T-helper 2 cell treated with Interferon-gamma antibody and Interleukin-4, amounts not matched to agents 100 ng/mL and 5 ng/mL, for 36 hours (primary cell): ENCODE results near the gene JAKMIP2. TPM values are rescaled to one million over a fixed set of nuclear protein-coding genes. Genes with fewer than 3 reads are reported as not detected.

Source experiments
- intact Hi-C: fragments of 100-400 bp; cut with micrococcal nuclease; formaldehyde crosslinking; loops from one replicate; pipeline ENCODE4 v1.15.1; 2023
- total RNA-seq: library from RNA; stranded (reverse); gene quantifications from 2 replicates; pipeline ENCODE4 v1.2.3, GENCODE V29; 2022

The JAKMIP2 gene
- total RNA-seq, 1 donor from 2014 or later: 9.5 TPM

DNA sequence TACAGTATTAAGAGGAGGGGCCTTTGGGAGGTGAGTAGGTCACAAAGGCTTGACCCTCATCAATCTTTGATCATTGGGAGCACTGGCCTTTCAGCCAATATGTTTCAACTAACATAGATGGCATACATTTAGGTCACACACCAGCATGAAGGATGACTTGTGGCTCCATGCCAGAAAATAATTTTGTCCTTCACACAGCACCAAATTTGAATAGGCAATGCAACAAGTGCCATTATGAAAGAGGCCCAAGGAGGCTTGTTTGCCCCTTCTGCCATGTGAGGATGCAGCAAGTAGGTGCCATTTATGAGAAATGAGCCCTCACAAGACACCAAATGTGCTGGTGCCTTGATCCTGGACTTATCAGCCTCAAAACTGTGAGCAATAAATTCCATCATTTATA, 81.1 kb downstream of the JAKMIP2 start:
- intact Hi-C loops: loop anchor here (5.0 kb wide), 1 partner anchor 121 kb away; no protein-coding TSS in a partner anchor

DNA sequence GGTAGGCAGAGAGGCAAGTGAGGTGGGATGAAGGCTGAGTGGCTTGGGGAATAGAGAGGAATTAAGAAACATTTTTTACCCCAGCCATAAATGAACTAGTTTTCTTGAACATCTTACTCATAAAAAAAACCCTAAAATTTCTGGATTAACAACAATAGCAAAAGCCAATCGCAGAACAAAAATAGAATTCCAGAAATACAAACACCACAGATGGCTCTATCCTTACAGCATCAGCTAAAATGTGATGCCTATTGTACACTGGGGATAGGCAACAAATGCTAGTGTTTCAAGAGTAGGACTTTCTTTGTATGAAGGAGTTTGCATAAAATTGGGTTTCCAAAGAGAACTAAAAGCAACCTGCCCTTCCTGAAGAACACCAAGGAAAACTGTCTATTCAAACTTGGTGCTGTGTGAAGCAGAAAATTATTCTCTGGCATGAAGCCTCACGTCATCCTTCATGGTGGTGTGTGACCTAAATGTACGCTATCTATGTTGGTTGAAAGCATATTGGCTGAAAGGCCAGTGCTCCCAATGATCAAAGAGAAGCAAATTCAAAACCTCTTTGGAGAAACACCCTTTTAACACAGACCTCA, 82.9 kb downstream of the JAKMIP2 start:
- intact Hi-C loops: loop anchor here (5.0 kb wide), 1 partner anchor 123 kb away; no protein-coding TSS in a partner anchor

- intact Hi-C loops: no loop called here
Observed at GRCh38 chr5:147697380-147697779, 85.1 kb downstream of the JAKMIP2 start.

GRCh38 chr5:147694772-147695171, 87.8 kb downstream of the JAKMIP2 start:
- intact Hi-C loops: no loop called here

GRCh38 chr5:147693233-147693632, 89.3 kb downstream of the JAKMIP2 start:
- intact Hi-C loops: no loop called here

- intact Hi-C loops: no loop called here
Observed at GRCh38 chr5:147691130-147691529, 91.4 kb downstream of the JAKMIP2 start.

GRCh38 chr5:147690595-147690994, 91.9 kb downstream of the JAKMIP2 start:
- intact Hi-C loops: no loop called here

DNA sequence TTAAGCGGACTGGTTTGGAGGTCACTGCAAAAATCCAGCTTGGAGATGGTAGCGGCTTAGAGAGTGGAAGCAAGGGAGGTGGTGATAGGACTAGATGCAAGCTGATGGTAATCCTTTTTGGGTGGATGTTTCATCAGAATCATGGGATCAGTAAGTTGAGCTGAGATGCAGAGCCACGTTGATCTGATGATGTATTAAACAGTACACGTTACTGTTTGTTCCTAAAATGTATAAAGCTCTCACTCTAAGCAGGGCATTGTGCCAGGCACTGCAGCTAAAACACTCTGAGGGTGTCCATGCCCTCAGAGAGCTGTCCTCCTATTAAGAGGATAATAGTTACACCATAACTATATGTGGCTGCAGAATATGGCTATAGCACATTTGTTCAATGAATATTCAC, 93.1 kb downstream of the JAKMIP2 start:
- intact Hi-C loops: no loop called here

DNA sequence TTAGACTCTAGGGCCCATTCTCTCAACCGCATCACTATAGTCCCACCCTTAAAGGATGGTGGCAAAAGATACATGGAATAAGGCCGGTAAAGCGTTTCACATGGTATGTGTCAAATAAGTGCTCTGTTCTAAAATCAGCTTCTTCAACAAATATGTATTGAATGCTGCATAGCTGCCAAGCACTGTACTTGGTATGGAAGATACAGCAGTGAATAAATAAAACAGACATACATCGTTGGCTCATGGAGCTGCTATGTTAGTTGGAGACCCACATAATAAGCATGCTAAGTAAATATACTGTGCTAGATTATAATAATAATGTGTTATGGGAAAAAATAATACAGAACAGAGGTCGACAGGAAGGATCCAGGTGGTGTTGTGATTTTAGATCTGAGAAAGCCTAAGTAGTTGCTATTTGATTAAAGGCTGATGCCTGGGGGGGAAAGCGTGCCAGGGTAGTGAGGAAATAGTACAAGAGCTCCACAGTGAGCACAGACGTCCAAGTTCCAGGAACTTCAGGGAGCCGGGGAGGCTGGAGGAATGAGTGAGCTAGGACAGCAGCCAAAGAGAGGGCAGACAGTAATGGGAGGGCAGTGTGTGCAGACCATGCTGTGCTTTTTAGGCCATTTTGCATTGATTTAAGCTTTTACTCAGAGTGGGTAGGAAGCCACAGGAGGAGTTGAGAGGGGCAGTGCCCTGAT, 93.7 kb downstream of the JAKMIP2 start:
- intact Hi-C loops: no loop called here

- intact Hi-C loops: no loop called here
Observed at GRCh38 chr5:147687118-147687517, 95.4 kb downstream of the JAKMIP2 start.

DNA sequence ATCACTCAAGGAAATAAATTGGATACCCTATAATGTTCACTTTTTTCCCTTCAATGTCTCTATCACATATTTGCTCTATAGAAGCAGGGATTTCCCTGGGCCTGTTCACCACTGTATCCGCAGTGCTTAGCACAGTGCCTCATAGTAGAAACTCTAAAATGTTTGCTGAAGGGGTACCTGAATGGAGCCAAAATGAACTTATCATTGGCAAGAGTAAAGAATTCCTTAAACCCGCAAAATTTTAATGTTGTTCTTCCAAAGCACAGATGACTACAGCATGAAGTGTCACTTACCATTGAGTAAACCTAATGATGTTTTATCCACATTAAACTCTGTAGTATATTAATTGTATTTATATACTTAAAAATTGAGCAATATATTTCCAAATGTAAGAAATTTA, 96.1 kb downstream of the JAKMIP2 start:
- intact Hi-C loops: no loop called here

- intact Hi-C loops: no loop called here
Observed at GRCh38 chr5:147685993-147686392, 96.5 kb downstream of the JAKMIP2 start.

- intact Hi-C loops: no loop called here
Observed at GRCh38 chr5:147675168-147675567, 107.4 kb downstream of the JAKMIP2 start.

GRCh38 chr5:147674411-147674810, 108.1 kb downstream of the JAKMIP2 start:
- intact Hi-C loops: no loop called here

DNA sequence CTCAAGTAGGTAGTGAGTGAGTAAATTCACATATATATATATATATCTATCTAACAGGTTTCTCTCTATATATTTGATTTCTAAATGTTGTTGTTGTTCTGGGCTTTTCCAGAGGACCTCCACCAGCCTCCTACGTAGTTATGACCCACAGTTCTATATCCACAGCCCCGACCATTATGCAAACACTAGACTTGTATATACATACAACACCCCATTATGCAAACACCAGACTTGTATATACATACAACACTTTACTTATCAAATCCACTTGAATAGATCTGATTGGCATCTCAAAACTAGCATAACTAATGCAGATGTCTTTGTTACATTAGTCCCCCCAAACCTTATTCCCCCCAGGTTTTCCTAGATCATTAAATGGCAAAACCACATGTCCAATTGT, 108.7 kb downstream of the JAKMIP2 start:
- intact Hi-C loops: no loop called here

- intact Hi-C loops: no loop called here
Observed at GRCh38 chr5:147673266-147673665, 109.3 kb downstream of the JAKMIP2 start.

- intact Hi-C loops: no loop called here
Observed at GRCh38 chr5:147671365-147671764, 111.2 kb downstream of the JAKMIP2 start.

DNA sequence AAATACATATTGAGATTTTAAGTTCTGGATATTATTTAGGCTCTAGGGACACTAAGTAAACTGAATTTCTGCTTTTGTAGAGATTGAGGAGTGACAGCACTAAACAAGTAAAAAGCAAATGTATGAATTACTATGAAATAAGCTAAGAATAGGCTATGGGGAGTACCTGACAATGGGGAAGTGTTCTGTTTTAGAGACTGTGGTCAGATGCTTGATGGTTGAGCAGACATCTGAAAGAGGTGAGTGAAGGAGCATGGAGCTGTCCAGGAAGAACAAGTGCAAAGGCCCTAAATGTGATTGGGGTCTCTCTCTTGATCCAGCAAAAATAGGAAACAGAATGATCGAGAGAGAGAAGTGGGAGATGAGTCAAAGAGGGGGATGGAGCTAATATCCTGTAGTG, 111.7 kb downstream of the JAKMIP2 start:
- intact Hi-C loops: no loop called here

DNA sequence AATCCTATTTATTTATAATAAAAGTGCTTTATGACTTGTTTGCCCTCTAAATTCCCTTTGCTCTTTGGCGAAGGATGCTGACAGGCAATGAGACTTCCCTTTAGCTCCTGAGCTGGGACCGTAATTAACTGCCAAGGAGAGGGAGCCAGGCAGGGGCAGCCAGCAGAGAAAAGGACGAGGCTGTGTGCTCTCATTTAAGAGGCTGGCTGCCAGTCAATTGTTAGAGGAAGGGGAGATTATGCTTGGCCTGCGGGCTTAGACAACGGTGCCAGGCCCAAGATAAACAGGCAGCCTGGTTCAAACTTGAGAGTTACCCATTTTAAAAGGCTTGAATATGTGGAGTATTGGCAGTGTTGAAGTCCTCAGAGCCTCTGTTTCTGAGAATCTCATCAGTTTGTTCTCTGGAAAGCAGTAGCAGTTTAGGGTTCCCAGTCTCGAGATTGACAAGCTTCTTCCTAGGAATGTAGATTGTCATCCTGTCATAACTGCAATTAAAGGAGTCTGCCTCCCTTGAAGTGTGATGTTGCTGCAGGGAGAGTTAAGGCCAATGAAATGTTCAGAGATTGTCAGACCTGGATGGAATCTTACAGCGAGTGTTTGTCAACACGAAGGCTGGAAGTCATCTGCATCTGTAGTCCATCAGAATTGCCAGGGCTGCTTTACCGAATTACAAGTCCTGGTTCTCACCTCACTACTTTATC, 113.2 kb downstream of the JAKMIP2 start:
- intact Hi-C loops: no loop called here

DNA sequence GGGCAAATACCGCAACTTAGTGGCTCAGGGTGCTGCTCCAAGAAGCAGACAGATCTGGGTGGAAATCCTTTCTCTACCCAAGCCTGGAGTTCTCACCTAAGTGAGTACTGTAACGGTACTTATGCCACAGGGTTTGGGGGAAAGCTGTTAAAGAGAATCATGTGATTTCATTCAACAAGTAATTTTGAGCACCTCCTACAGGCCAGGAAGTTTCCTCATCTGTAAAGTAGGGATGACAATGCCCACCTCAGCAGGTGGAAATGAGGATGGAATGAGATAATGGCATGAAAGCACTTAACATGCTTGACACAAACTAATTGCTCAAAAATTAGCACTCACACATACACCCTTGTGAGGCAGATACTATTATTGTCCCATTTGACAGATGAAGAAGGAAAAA, 114.1 kb downstream of the JAKMIP2 start:
- intact Hi-C loops: no loop called here

DNA sequence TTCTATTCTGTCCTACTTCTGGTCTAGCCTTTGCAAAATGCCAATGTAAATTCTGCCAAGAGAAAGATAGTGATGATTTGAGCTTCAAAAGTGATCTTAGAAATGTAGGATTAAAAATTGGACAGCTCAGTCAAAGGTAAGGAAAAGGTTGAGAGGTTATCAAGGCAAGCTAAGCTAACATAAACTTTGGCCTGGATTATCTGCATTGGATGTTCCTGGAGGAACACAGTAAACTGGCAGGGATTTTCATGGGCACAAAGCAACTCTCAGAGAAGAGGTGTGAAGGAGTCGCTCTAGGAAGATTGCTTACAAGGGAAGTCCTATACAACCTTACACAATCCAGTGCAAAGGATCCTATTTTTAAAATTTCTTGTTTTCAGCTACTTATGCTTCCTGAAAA, 115.2 kb downstream of the JAKMIP2 start:
- intact Hi-C loops: no loop called here

DNA sequence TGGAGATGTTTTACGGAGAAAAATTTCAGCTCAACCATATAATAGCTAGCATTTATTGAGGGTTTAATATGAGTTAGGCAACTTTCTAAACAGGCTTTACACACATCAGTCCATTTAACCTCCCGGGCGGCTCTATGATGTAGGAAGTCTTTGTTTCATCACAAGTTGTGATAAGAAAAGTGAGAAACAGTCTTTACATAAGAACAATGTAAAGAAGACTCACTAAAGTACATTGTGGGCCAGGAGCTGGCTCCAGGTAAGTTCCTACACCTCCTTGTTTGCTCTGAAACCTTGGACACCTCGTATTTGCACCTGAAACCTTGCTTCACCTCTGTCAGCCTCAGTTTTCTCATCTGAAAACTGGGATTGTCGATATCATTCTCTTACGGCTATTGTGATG, 116.1 kb downstream of the JAKMIP2 start:
- intact Hi-C loops: no loop called here

- intact Hi-C loops: no loop called here
Observed at GRCh38 chr5:147661541-147661940, 121.0 kb downstream of the JAKMIP2 start.
